C1 segment of cervical spinal cord (tissue), 14 donors: ENCODE results near the gene ARHGEF26.

Experiments
- DNase-seq, 14 donors: peaks; one replicate each; lab custom pipeline; 2025; lab: John Stamatoyannopoulos, UW

Gene ARHGEF26

GRCh38 chr3:154252759-154253638 is 131.8 kb downstream of the ARHGEF26 start:
- DNase-seq, result peak in 12 of 14 donors; percentile 6 to 84 (median 67)

GRCh38 chr3:154254527-154254926 is 133.3 kb downstream of the ARHGEF26 start:
- DNase-seq, result no peak

GRCh38 chr3:154273381-154273780 is 152.2 kb downstream of the ARHGEF26 start:
- DNase-seq, result peak in 1 of 14 donors; percentile 22

GRCh38 chr3:154274348-154274747 is 153.2 kb downstream of the ARHGEF26 start:
- DNase-seq, result no peak

GRCh38 chr3:154275292-154275691 is 154.1 kb downstream of the ARHGEF26 start:
- DNase-seq, result no peak

- no peak for DNase-seq
Measured at GRCh38 chr3:154275965-154276364, 154.8 kb downstream of the ARHGEF26 start.

GRCh38 chr3:154280161-154280560 is 159.0 kb downstream of the ARHGEF26 start:
- DNase-seq, result no peak

GRCh38 chr3:154285221-154285620 is 164.0 kb downstream of the ARHGEF26 start:
- DNase-seq, result no peak

DNA sequence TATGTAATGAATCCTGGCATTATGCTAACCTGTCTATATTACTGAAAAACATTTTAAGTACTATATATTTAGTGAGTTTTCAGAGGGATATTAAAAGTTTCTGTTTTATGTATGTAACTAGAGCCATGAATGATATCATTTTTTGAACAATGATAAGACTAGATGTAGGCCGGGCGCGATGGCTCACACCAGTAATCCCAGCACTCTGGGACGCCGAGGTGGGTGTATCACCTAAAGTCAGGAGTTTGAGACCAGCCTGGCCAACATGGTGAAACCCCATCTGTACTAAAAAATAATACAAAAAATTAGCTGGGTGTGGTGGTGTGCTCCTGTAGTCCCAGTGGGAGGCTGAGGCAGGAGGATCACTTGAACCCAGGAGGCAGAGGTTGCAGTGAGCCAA is 169.0 kb downstream of the ARHGEF26 start:
- no peak for DNase-seq

- no peak for DNase-seq
Measured at GRCh38 chr3:154294016-154294415, 172.8 kb downstream of the ARHGEF26 start.

- DNase-seq, result no peak
Measured at GRCh38 chr3:154301561-154301960, 180.4 kb downstream of the ARHGEF26 start.

GRCh38 chr3:154304116-154304786 is 183.1 kb downstream of the ARHGEF26 start:
- no peak for DNase-seq

- DNase-seq, result no peak
Measured at GRCh38 chr3:154304936-154305335, 183.7 kb downstream of the ARHGEF26 start.

- DNase-seq, result no peak
Measured at GRCh38 chr3:154307363-154307762, 186.2 kb downstream of the ARHGEF26 start.
